Ramos (cell line): ENCODE results near the gene GNG8.

Experiments
- in situ Hi-C: fragments of 300-500 bp; cut with MboI; formaldehyde crosslinking; loops from one replicate; pipeline ENCODE4 v1.14.3; 2022; ENCODE audit warnings: low sequenced_read_pairs; ENCODE audit not compliant: unreplicated experiment

Gene GNG8

GRCh38 chr19:46606019-46606418, 30.0 kb downstream of the GNG8 start:
- in situ Hi-C loops: no loop called here

- in situ Hi-C loops: no loop called here
Measured at GRCh38 chr19:46605356-46605821, 30.6 kb downstream of the GNG8 start.

GRCh38 chr19:46604781-46605355, 31.1 kb downstream of the GNG8 start:
- in situ Hi-C loops: no loop called here

- in situ Hi-C loops: no loop called here
Measured at GRCh38 chr19:46603752-46604231, 32.2 kb downstream of the GNG8 start.

GRCh38 chr19:46603195-46603637, 32.8 kb downstream of the GNG8 start:
- in situ Hi-C loops: no loop called here

- in situ Hi-C loops: no loop called here
Measured at GRCh38 chr19:46602392-46603194, 33.4 kb downstream of the GNG8 start.

GRCh38 chr19:46601318-46602224, 34.4 kb downstream of the GNG8 start, which contains the start of gene CALM3:
CALM3 (plus strand) TSS chr19:46601330; CDS start chr19:46601435, 105 bp downstream.
- in situ Hi-C loops: no loop called here

GRCh38 chr19:46600384-46601317, 35.4 kb downstream of the GNG8 start:
- in situ Hi-C loops: no loop called here

GRCh38 chr19:46599716-46600373, 36.2 kb downstream of the GNG8 start:
- in situ Hi-C loops: no loop called here

- in situ Hi-C loops: no loop called here
Measured at GRCh38 chr19:46598372-46598917, 37.6 kb downstream of the GNG8 start.

- in situ Hi-C loops: no loop called here
Measured at GRCh38 chr19:46596008-46596407, 40.0 kb downstream of the GNG8 start.

GRCh38 chr19:46591870-46592269, 44.1 kb downstream of the GNG8 start:
- in situ Hi-C loops: no loop called here

GRCh38 chr19:46591254-46591653, 44.7 kb downstream of the GNG8 start:
- in situ Hi-C loops: no loop called here

- in situ Hi-C loops: no loop called here
Measured at GRCh38 chr19:46587861-46588260, 48.1 kb downstream of the GNG8 start.

GRCh38 chr19:46586294-46586693, 49.7 kb downstream of the GNG8 start:
- in situ Hi-C loops: no loop called here

GRCh38 chr19:46585539-46585938, 50.5 kb downstream of the GNG8 start:
- in situ Hi-C loops: no loop called here
